HepG2 (cell line): ENCODE measurements around the gene PTGR3. TPM values are rescaled to one million over a fixed set of nuclear protein-coding genes. Genes with fewer than 3 reads are reported as not detected.

Experiments
- AHR ChIP-seq: IDR thresholded peaks from 2 replicates; pipeline ENCODE4 v1.6.1; 2018; ENCODE audit warnings: missing genetic modification reagents, missing compliant biosample characterization
- BHLHE40 ChIP-seq: IDR thresholded peaks from 2 replicates; pipeline ENCODE4 v1.6.1; 2011; ENCODE audit warnings: low read length, improper control_type of control experiment
- FOXK1 ChIP-seq: sonication (generic); formaldehyde crosslinking; IDR thresholded peaks from 2 replicates; pipeline ENCODE4 v1.4.0; 2020; ENCODE audit warnings: low read depth, missing genetic modification reagents, borderline replicate concordance
- HOXA5 ChIP-seq: sonication (generic); formaldehyde crosslinking; IDR thresholded peaks from 2 replicates; pipeline ENCODE4 v1.4.0; 2020; ENCODE audit warnings: missing genetic modification reagents
- IKZF4 ChIP-seq: sonication (generic); formaldehyde crosslinking; IDR thresholded peaks from 2 replicates; pipeline ENCODE4 v1.5.1; 2020; ENCODE audit warnings: borderline replicate concordance, mild to moderate bottlenecking, low read depth, missing genetic modification reagents; ENCODE audit errors: not compliant biosample characterization
- IRF1 ChIP-seq: sonication (generic); formaldehyde crosslinking; IDR thresholded peaks from 2 replicates; pipeline ENCODE4 v1.4.0; 2020; ENCODE audit warnings: low read depth, mild to moderate bottlenecking, missing genetic modification reagents
- POLR2G ChIP-seq: fragments of 200-400 bp; formaldehyde crosslinking; IDR thresholded peaks from 2 replicates; pipeline ENCODE4 v1.6.1; 2018; ENCODE audit warnings: mild to moderate bottlenecking, low read depth, low read length, moderate library complexity
- TRAFD1 ChIP-seq: sonication (generic); formaldehyde crosslinking; IDR thresholded peaks from 2 replicates; pipeline ENCODE4 v1.5.1; 2020; ENCODE audit warnings: missing genetic modification reagents, mild to moderate bottlenecking, borderline replicate concordance
- ZNF280B ChIP-seq: sonication (generic); formaldehyde crosslinking; IDR thresholded peaks from 2 replicates; pipeline ENCODE4 v1.5.0; 2020; ENCODE audit warnings: missing genetic modification reagents, mild to moderate bottlenecking, borderline replicate concordance
- ZNF639 ChIP-seq: conservative IDR thresholded peaks from 2 replicates; pipeline ENCODE4 v1.6.1; 2018; ENCODE audit warnings: missing genetic modification reagents
- ZNF839 ChIP-seq: sonication (generic); formaldehyde crosslinking; IDR thresholded peaks from 2 replicates; pipeline ENCODE4 v1.4.0; 2020; ENCODE audit warnings: missing genetic modification reagents, mild to moderate bottlenecking, borderline replicate concordance
- polyA plus RNA-seq, 8 experiments: library from polyadenylated mRNA; depleted of rRNA in 3 of 8; stranded (reverse) in 7 of 8; unstranded in 1 of 8; fragments of >200 nt; fragmentation: Illumina TruSeq in 4 of 8; extraction: Trizol in 4 of 8; gene quantifications; 2 replicates each; pipeline versions ENCODE4 v1.2.1 to v1.2.3, GENCODE V29; 2011 to 2016; ENCODE audit warnings: low read depth in 4 of 8, missing spikeins in 1 of 8, mixed read lengths in 1 of 8; ENCODE audit not compliant: insufficient read depth in 1 of 8
- total RNA-seq, 5 experiments: library from RNA; depleted of rRNA; stranded (reverse); fragments of >200 nt; fragmentation: Illumina TruSeq; extraction: Trizol; gene quantifications; 2 replicates each; pipeline ENCODE4 v1.2.3, GENCODE V29; 2016; ENCODE audit warnings: low read depth in 1 of 5
- TF ChIP-seq, protein P1 (sequence below): sonication (generic); formaldehyde crosslinking; IDR thresholded peaks from 2 replicates; pipeline ENCODE4 v1.4.0; 2020; ENCODE audit warnings: missing genetic modification reagents, borderline replicate concordance
- TF ChIP-seq, protein P2 (sequence below): IDR thresholded peaks from 2 replicates; pipeline ENCODE4 v1.6.1; 2016; ENCODE audit warnings: low read depth, missing genetic modification reagents, missing compliant biosample characterization

The PTGR3 gene
- total and polyA plus RNA-seq, 2 of the 13 experiments (the other 11 are each of a cell fraction or from before 2014, with no cell fraction given): 11.5 to 25.3 TPM

- 0 out of 2 replicates have a peak, but pooled peaks have one; percentile 12 for TF ChIP-seq HOXA5
- TF ChIP-seq ZNF839 (CRISPR knock-in tag): no peak
- TF ChIP-seq TRAFD1: no peak
- peak; percentile 52; the same call in 1 of the 2 replicates for TF ChIP-seq BHLHE40
- TF ChIP-seq ZNF639 (CRISPR knock-in tag): peak; percentile 93; the same call in 1 of the 2 replicates
- no peak for TF ChIP-seq IKZF4 (CRISPR knock-in tag)
- TF ChIP-seq POLR2G: peak; percentile 61
- no peak for TF ChIP-seq IRF1 (CRISPR knock-in tag)
- TF ChIP-seq, protein P1, sequence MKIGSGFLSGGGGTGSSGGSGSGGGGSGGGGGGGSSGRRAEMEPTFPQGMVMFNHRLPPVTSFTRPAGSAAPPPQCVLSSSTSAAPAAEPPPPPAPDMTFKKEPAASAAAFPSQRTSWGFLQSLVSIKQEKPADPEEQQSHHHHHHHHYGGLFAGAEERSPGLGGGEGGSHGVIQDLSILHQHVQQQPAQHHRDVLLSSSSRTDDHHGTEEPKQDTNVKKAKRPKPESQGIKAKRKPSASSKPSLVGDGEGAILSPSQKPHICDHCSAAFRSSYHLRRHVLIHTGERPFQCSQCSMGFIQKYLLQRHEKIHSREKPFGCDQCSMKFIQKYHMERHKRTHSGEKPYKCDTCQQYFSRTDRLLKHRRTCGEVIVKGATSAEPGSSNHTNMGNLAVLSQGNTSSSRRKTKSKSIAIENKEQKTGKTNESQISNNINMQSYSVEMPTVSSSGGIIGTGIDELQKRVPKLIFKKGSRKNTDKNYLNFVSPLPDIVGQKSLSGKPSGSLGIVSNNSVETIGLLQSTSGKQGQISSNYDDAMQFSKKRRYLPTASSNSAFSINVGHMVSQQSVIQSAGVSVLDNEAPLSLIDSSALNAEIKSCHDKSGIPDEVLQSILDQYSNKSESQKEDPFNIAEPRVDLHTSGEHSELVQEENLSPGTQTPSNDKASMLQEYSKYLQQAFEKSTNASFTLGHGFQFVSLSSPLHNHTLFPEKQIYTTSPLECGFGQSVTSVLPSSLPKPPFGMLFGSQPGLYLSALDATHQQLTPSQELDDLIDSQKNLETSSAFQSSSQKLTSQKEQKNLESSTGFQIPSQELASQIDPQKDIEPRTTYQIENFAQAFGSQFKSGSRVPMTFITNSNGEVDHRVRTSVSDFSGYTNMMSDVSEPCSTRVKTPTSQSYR (CRISPR knock-in tag): 0 out of 2 replicates have a peak, but pooled peaks have one; percentile 46
- no peak for TF ChIP-seq FOXK1 (CRISPR knock-in tag)
- no peak for TF ChIP-seq AHR (CRISPR knock-in tag)
- no peak for TF ChIP-seq ZNF280B (CRISPR knock-in tag)
- TF ChIP-seq, protein P2, sequence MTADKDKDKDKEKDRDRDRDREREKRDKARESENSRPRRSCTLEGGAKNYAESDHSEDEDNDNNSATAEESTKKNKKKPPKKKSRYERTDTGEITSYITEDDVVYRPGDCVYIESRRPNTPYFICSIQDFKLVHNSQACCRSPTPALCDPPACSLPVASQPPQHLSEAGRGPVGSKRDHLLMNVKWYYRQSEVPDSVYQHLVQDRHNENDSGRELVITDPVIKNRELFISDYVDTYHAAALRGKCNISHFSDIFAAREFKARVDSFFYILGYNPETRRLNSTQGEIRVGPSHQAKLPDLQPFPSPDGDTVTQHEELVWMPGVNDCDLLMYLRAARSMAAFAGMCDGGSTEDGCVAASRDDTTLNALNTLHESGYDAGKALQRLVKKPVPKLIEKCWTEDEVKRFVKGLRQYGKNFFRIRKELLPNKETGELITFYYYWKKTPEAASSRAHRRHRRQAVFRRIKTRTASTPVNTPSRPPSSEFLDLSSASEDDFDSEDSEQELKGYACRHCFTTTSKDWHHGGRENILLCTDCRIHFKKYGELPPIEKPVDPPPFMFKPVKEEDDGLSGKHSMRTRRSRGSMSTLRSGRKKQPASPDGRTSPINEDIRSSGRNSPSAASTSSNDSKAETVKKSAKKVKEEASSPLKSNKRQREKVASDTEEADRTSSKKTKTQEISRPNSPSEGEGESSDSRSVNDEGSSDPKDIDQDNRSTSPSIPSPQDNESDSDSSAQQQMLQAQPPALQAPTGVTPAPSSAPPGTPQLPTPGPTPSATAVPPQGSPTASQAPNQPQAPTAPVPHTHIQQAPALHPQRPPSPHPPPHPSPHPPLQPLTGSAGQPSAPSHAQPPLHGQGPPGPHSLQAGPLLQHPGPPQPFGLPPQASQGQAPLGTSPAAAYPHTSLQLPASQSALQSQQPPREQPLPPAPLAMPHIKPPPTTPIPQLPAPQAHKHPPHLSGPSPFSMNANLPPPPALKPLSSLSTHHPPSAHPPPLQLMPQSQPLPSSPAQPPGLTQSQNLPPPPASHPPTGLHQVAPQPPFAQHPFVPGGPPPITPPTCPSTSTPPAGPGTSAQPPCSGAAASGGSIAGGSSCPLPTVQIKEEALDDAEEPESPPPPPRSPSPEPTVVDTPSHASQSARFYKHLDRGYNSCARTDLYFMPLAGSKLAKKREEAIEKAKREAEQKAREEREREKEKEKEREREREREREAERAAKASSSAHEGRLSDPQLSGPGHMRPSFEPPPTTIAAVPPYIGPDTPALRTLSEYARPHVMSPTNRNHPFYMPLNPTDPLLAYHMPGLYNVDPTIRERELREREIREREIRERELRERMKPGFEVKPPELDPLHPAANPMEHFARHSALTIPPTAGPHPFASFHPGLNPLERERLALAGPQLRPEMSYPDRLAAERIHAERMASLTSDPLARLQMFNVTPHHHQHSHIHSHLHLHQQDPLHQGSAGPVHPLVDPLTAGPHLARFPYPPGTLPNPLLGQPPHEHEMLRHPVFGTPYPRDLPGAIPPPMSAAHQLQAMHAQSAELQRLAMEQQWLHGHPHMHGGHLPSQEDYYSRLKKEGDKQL: no peak
Measured at GRCh38 chr18:75209129-75209950, at the start of gene PTGR3 (continued).
